Coronary artery (tissue), 2 donors: ENCODE results near the gene TCF12.

ENCODE experiments used
- DNase-seq: peaks from one replicate; pipeline ENCODE4 v3.0.0-alpha.2; 2017; ENCODE audit warnings: low spot score
- H3K27ac ChIP-seq, 2 donors: fragments of 200-600 bp; sonication (generic); one replicate each; pipeline ENCODE4 v1.5.1; 2016 to 2019
- H3K4me3 ChIP-seq: fragments of 200-600 bp; sonication (generic); 2 replicates; pipeline ENCODE4 v1.5.1; 2016; ENCODE audit warnings: mild to moderate bottlenecking, moderate library complexity
- TF ChIP-seq, protein P1 (sequence below): fragments of 200-600 bp; sonication (generic); IDR thresholded peaks from one replicate; pipeline ENCODE4 v1.5.1; 2019; ENCODE audit warnings: antibody characterized with exemption

Gene TCF12

DNA sequence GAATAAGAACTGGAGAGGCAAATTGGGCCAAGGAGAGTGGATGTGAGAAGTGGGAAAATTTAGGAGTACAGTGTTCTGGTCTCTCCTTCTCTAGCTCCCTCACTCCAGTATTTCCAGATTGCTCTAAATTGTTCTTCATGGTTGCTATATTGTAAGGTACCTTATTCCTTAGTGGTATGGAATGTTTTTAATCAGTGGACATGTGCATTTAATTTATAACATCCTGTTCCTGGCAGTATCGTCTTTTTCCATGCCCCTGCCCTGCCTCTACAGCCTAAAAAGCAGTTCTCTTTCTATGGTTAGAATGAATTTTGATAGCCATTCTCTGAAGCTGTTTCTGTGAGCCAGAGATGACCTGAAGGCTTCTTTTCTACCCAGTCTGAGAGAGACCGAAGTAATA is 180.5 kb downstream of the TCF12 start:
- no peak overlapping the region for H3K4me3 ChIP-seq
- TF ChIP-seq, protein P1, sequence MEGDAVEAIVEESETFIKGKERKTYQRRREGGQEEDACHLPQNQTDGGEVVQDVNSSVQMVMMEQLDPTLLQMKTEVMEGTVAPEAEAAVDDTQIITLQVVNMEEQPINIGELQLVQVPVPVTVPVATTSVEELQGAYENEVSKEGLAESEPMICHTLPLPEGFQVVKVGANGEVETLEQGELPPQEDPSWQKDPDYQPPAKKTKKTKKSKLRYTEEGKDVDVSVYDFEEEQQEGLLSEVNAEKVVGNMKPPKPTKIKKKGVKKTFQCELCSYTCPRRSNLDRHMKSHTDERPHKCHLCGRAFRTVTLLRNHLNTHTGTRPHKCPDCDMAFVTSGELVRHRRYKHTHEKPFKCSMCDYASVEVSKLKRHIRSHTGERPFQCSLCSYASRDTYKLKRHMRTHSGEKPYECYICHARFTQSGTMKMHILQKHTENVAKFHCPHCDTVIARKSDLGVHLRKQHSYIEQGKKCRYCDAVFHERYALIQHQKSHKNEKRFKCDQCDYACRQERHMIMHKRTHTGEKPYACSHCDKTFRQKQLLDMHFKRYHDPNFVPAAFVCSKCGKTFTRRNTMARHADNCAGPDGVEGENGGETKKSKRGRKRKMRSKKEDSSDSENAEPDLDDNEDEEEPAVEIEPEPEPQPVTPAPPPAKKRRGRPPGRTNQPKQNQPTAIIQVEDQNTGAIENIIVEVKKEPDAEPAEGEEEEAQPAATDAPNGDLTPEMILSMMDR = no peak
- no peak overlapping the region for H3K27ac ChIP-seq
- DNase-seq = no peak

DNA sequence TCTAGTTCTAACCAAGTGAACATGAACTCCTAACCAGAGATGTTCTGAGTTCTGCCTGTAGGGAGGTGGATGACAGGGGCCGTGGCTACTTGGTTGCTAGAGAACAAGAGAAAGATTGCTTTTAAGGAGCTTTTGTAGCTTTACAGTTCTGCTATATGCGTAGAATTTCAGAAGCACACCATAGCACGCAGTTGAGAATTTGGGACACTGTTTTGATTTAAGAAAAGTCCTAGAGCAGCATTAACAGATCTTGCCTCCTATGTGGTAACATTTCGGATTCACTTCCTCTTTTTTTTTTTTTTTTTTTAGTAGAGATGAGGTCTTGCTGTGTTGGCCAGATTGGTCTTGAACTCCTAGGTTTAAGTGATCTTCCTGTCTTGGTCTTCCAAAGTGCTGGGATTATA is 181.7 kb downstream of the TCF12 start:
- no peak for DNase-seq
- TF ChIP-seq, protein P1 = no peak
- H3K4me3 ChIP-seq = no peak overlapping the region
- no peak overlapping the region for H3K27ac ChIP-seq

DNA sequence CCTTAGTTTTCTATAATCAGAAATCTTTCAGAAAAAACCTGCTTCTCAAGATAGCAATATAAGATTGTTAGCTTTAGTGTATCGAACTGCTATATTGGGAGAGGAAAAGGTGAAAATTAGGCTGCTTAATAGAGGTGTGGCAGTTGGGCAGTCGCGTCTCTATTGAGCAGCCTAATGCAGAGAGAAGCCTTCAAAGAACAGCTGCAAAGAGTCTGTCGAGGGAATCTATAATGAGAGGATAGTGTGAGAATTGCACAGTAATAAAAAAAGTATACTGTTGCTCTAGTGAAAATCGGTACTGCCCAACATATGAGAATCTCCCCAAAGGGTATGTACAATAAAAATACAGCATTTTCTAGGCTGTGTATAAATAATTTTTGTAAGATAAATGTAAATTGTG is 184.4 kb downstream of the TCF12 start:
- Histone ChIP-seq H3K4me3 (no peak overlapping the region), H3K27ac (no peak overlapping the region)
- TF ChIP-seq, protein P1 = no peak
- DNase-seq = no peak

DNA sequence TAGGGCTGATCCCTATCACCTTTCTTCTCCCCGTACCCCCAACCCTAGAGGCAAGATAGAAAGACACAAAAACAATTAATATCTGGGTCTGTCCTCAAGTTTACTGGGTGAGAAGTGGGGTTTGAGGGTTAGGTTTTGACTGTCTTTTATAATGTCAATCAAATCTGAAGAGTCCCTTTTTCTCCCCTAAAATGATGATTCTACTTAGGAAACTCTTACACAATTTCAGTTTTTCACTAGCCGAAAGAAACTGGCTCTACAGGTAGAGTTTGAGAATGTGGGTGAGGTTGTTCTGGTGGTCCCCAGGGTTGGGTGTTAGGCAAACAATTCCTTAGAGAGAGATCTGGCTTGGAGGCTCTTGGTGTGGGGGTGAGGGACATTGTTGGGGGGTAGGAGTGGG is 189.9 kb downstream of the TCF12 start:
- no peak for DNase-seq
- TF ChIP-seq, protein P1 = no peak
- H3K27ac ChIP-seq = no peak overlapping the region
- no peak overlapping the region for H3K4me3 ChIP-seq

DNA sequence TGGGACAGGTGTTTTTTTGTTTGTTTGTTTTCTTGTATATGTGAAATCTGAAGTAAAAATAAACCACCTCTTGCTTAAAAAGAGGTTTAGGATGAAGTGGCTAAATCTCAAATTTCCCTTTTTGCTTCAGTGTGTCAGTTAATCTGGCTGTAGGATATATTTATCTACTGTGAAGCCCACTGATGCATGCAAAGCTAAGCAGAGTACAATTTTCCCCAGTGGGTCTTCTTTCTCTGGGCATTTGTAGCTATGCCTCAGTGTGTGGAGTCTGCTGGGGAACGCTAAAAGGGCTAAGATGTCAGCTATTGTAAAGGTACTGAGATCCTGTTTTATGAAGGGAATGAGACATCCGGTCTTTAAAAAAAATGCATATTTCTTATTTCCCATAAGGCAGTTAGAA is 190.6 kb downstream of the TCF12 start:
- TF ChIP-seq, protein P1 = no peak
- H3K27ac ChIP-seq = no peak overlapping the region
- no peak for DNase-seq
- H3K4me3 ChIP-seq = no peak overlapping the region

DNA sequence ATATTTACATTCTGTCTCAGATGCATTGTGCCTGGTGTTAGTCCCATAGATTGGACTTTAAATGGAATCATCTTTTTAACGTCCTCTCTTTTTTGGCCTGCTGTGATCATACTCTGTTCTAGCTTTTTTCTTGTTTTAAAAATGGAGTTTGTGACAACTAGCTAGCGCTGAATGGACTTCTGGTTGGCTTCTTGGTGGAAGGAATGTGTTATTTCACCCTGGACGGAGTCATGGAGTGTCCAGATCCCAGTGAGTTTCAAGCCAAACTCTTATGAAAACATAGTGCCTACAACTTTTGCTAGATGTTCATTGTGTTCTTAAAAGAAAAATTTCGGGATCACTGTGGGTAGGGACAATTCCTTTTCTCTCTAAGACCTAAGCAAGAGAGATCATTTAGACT is 192.6 kb downstream of the TCF12 start:
- TF ChIP-seq, protein P1 = no peak
- H3K4me3 ChIP-seq = no peak overlapping the region
- DNase-seq = no peak

DNA sequence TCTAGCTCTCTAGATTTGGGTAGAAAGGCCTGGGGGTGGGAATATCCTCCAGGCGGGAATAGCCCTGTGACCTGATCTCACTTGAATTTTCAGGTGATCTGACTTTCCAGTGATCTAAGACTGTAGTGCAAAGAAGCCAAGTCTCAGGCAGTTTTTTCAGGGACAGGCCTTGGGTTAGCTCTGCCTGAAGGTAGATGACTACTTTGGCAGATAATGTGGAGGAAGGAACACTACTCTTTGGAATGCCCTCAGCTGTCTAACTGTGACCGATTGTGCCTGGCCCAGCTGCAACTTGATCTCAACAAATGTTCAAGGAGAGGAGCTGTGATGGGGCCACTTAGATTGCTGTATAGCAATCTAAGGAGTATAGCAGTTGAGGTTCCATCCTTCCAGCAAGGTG is 193.7 kb downstream of the TCF12 start:
- TF ChIP-seq, protein P1 = no peak
- H3K4me3 ChIP-seq = no peak overlapping the region
- DNase-seq = no peak
- H3K27ac ChIP-seq = no peak overlapping the region

More for the DNA sequence above, 192.6 kb downstream of the TCF12 start:
- H3K27ac ChIP-seq = no peak overlapping the region
